CD4-positive, alpha-beta T cell (primary cell): Measurements from ENCODE around the gene HDAC5. TPM values are rescaled to one million over a fixed set of nuclear protein-coding genes. Genes with fewer than 3 reads are reported as not detected.
"Not testable (repeated sequence)": the region's sequence is repeated elsewhere in the genome, so short reads cannot be mapped to it uniquely, and the experiment has no call there.

Experiments used
- ATAC-seq: fragments of 200-7000 bp; cut with Tn5 transposase; one replicate; pipeline ENCODE4 v1.10.0; 2022; ENCODE audit warnings: mild to moderate bottlenecking; ENCODE audit not compliant: poor library complexity
- CTCF ChIA-PET: fragments of 350-600 bp; sonication (Branson Sonifier 250); formaldehyde crosslinking; loops from one replicate; lab custom pipeline; 2021; ENCODE audit warnings: antibody characterized with exemption, inconsistent platforms; lab: Charles Lee
- POLR2A ChIA-PET: fragments of 350-600 bp; sonication (Branson Sonifier 250); formaldehyde crosslinking; loops from one replicate; lab custom pipeline; 2021; ENCODE audit warnings: antibody characterized with exemption, inconsistent platforms; lab: Charles Lee
- DNase-seq, 14 experiments: peaks; one replicate each; pipeline ENCODE4 v3.0.0-alpha.2; 2013 to 2020; ENCODE audit warnings: mixed read lengths in 2 of 14
- H3K27ac ChIP-seq, 2 donors: one replicate each; pipeline versions ENCODE4 v1.5.1 to v1.7.0; 2013; ENCODE audit warnings: low read length in 2 of 2, low read depth in 1 of 2, mild to moderate bottlenecking in 1 of 2
- H3K27me3 ChIP-seq, 2 experiments: 1 replicate in 1 of 2; 2 replicates in 1 of 2; pipeline versions ENCODE4 v1.6.1 to v1.7.0; 2013; ENCODE audit warnings: low read length in 2 of 2, control low read depth in 1 of 2, mild to moderate bottlenecking in 1 of 2, moderate library complexity in 1 of 2; ENCODE audit not compliant: insufficient read depth in 2 of 2, control insufficient read depth in 1 of 2
- H3K36me3 ChIP-seq: one replicate; pipeline ENCODE4 v1.6.1; 2013; ENCODE audit warnings: low read length, control low read depth; ENCODE audit not compliant: insufficient read depth
- H3K4me1 ChIP-seq: one replicate; pipeline ENCODE4 v1.6.1; 2013; ENCODE audit warnings: low read length, control low read depth; ENCODE audit not compliant: insufficient read depth
- H3K4me3 ChIP-seq: one replicate; pipeline ENCODE4 v1.5.1; 2013; ENCODE audit warnings: mild to moderate bottlenecking, low read length, moderate library complexity
- H3K9me3 ChIP-seq, 2 experiments: 1 replicate in 1 of 2; 2 replicates in 1 of 2; pipeline versions ENCODE4 v1.6.1 to v1.7.0; 2013; ENCODE audit warnings: low read length in 2 of 2, mild to moderate bottlenecking in 2 of 2, control low read depth in 1 of 2, moderate library complexity in 1 of 2; ENCODE audit not compliant: control insufficient read depth in 1 of 2, insufficient read depth in 1 of 2
- H3K27ac Mint-ChIP-seq: one replicate; pipeline ENCODE4 v1.8.0; 2020; ENCODE audit warnings: mixed read lengths
- H3K27me3 Mint-ChIP-seq: one replicate; pipeline ENCODE4 v1.8.0; 2021; ENCODE audit warnings: mixed read lengths
- H3K36me3 Mint-ChIP-seq: one replicate; pipeline ENCODE4 v1.8.0; 2021; ENCODE audit warnings: low read depth, mixed read lengths
- H3K4me1 Mint-ChIP-seq: one replicate; pipeline ENCODE4 v1.8.0; 2021; ENCODE audit warnings: low read depth, mixed read lengths
- H3K4me3 Mint-ChIP-seq: one replicate; pipeline ENCODE4 v1.8.0; 2020; ENCODE audit warnings: mild to moderate bottlenecking, mixed read lengths
- H3K9me3 Mint-ChIP-seq: one replicate; pipeline ENCODE4 v1.8.0; 2020; ENCODE audit warnings: mixed read lengths
- intact Hi-C, 2 experiments: fragments of 100-400 bp; cut with DNase I in 1 of 2; cut with micrococcal nuclease in 1 of 2; formaldehyde crosslinking; loops; one replicate each; pipeline versions ENCODE4 v1.15.1 to v1.9.0; 2023 to 2025; cut with DNase I, micrococcal nuclease
- total RNA-seq, 174 experiments: library from RNA in 2 of 174; stranded (reverse) in 2 of 174; gene quantifications; one replicate each; pipeline ENCODE4 v1.2.3 and lab custom pipeline; 2021 to 2026
- TF ChIP-seq, protein P1 (sequence below): fragments of 200-600 bp; IDR thresholded peaks from one replicate; pipeline ENCODE4 v1.8.0; 2022; ENCODE audit warnings: antibody characterized with exemption, mild to moderate bottlenecking

HDAC5 gene
- total RNA-seq, 2 experiments from 2014 or later: 92.0 to 92.5 TPM

DNA sequence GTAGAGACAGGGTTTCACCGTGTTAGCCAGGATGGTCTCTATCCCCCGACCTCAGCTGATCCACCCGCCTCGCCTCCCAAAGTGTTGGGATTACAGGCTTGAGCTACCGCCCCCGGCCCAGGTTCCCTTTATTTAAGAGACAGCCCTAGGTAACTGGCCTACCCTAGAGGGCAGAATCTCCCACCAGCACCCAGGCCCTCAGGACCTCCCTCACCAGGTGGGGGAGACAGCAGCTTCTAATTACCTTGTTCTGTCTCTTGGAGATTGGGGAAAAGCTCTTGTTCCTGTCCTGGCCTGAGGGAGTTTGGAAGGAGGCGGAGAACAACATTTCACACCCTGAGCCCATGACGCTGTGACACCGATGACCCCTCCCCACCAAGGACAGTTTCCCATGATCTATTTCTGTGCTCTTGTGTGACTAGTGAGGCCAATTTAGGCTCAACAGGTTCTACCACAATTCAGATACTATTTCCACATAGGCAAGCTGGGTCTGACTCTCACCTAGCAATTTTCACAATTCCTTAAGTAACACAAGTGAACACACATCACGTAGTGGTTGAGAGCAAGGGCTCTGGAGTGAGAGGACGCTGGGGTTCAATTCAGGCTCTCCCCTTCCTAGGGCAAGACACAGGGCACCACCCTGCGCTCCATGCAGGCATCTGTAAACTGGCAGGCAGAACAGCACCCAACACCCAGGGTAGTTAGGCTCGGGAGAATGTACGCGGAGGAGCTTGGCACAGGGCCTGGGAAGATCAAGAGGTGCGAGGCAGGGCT is 20.4 kb downstream of the HDAC5 start:
- Mint-ChIP-seq H3K9me3 (no peaks in the 10 kb centered on the region), H3K4me1 (peaks cover 12% of the 10 kb centered on the region), H3K4me3 (no peak overlapping the region), H3K27ac (no peak overlapping the region), H3K27me3 (no peaks in the 10 kb centered on the region), H3K36me3 (peaks cover 16% of the 10 kb centered on the region)
- Histone ChIP-seq H3K4me3 (no peak overlapping the region), H3K27me3 (no peaks in the 10 kb centered on the region), H3K36me3 (peaks cover 14% of the 10 kb centered on the region), H3K4me1 (peaks cover 1% of the 10 kb centered on the region), H3K27ac (no peak overlapping the region), H3K9me3 (no peaks in the 10 kb centered on the region)
- intact Hi-C loops: no loop called here
- no peak for ATAC-seq
- TF ChIP-seq, protein P1, sequence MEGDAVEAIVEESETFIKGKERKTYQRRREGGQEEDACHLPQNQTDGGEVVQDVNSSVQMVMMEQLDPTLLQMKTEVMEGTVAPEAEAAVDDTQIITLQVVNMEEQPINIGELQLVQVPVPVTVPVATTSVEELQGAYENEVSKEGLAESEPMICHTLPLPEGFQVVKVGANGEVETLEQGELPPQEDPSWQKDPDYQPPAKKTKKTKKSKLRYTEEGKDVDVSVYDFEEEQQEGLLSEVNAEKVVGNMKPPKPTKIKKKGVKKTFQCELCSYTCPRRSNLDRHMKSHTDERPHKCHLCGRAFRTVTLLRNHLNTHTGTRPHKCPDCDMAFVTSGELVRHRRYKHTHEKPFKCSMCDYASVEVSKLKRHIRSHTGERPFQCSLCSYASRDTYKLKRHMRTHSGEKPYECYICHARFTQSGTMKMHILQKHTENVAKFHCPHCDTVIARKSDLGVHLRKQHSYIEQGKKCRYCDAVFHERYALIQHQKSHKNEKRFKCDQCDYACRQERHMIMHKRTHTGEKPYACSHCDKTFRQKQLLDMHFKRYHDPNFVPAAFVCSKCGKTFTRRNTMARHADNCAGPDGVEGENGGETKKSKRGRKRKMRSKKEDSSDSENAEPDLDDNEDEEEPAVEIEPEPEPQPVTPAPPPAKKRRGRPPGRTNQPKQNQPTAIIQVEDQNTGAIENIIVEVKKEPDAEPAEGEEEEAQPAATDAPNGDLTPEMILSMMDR: no peak
- ChIA-PET POLR2A (interaction anchor here (1.2 kb wide), 1 partner anchor 11 kb away, joined by 3 read pairs; no protein-coding TSS in a partner anchor), CTCF (interaction anchor here (0.5 to 0.7 kb wide), 2 partner anchors 225 to 1071 kb away, joined by 3 to 4 read pairs; no protein-coding TSS in a partner anchor)
- no peak for DNase-seq

DNA sequence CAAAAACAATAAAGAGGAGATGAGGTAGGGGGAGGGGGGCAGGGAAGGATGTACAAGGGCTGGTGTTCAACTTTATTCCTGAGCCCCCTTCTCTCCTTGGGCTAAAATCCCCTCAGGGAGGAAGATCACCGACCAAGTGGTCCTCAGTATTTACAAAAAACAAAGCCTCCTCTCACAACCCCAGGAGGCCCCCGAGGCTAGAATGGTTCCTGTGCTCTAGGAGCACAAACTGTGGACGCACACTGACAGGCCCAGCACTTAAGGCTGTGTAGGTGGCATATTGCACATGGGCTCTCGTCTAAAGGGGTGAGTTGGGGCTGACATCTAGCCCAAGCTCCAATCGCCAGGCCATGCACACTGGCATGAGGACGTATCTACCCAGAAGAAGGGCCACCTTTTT is 21.6 kb downstream of the HDAC5 start:
- H3K27me3 ChIP-seq, H3K9me3 ChIP-seq, DNase-seq, H3K27ac Mint-ChIP-seq, H3K27ac ChIP-seq, ATAC-seq, CTCF ChIA-PET, POLR2A ChIA-PET, H3K4me3 Mint-ChIP-seq, H3K4me3 ChIP-seq, H3K4me1 Mint-ChIP-seq, H3K27me3 Mint-ChIP-seq, intact Hi-C loops, H3K9me3 Mint-ChIP-seq: not testable (repeated sequence)
- Histone ChIP-seq H3K4me1 (peaks cover 10% of the 10 kb centered on the region), H3K36me3 (peaks cover 11% of the 10 kb centered on the region)
- peaks cover 12% of the 10 kb centered on the region for H3K36me3 Mint-ChIP-seq

GRCh38 chr17:44097110-44097958 is 26.1 kb downstream of the HDAC5 start:
- Histone ChIP-seq H3K27me3 (no peaks in the 10 kb centered on the region), H3K27ac (no peak overlapping the region), H3K4me1 (peaks cover 20% of the 10 kb centered on the region), H3K36me3 (peaks cover 13% of the 10 kb centered on the region), H3K9me3 (no peaks in the 10 kb centered on the region), H3K4me3 (no peak overlapping the region)
- CTCF ChIA-PET: interaction anchor here (1.0 to 1.6 kb wide), 2 partner anchors 17 to 19 kb away, joined by 3 to 4 read pairs; no protein-coding TSS in a partner anchor
- no peak overlapping the region for H3K27ac Mint-ChIP-seq
- peaks cover 19% of the 10 kb centered on the region for H3K4me1 Mint-ChIP-seq
- ATAC-seq: no peak
- POLR2A ChIA-PET: interaction anchor here (1.7 kb wide), 1 partner anchor 26 kb away, joined by 4 read pairs; the partner anchor contains the start of gene HDAC5
- no peaks in the 10 kb centered on the region for H3K9me3 Mint-ChIP-seq
- intact Hi-C loops: no loop called here
- no peak overlapping the region for H3K4me3 Mint-ChIP-seq
- H3K36me3 Mint-ChIP-seq: peaks cover 11% of the 10 kb centered on the region
- TF ChIP-seq, protein P1: no peak
- DNase-seq: no peak
- no peaks in the 10 kb centered on the region for H3K27me3 Mint-ChIP-seq
